Transverse colon (tissue), 4 donors: Measurements from ENCODE around the gene APOA1. TPM values are rescaled to one million over a fixed set of nuclear protein-coding genes. Genes with fewer than 3 reads are reported as not detected.

Experiments used
- DNase-seq: peaks from one replicate; pipeline ENCODE4 v3.0.0-alpha.2; 2019
- H3K27ac ChIP-seq, 4 donors: fragments of 200-600 bp; sonication (generic); 2 replicates each; pipeline ENCODE4 v1.5.1; 2016 to 2018; ENCODE audit warnings: inconsistent platforms in 4 of 4
- H3K27me3 ChIP-seq: fragments of 200-600 bp; sonication (generic); 2 replicates; pipeline ENCODE4 v1.5.1; 2017; ENCODE audit warnings: inconsistent platforms
- H3K36me3 ChIP-seq, 4 donors: fragments of 200-600 bp; sonication (generic); 2 replicates each; pipeline ENCODE4 v1.5.1; 2017 to 2019; ENCODE audit warnings: inconsistent platforms in 4 of 4
- H3K4me1 ChIP-seq, 4 donors: fragments of 200-600 bp; sonication (generic); 2 replicates each; pipeline ENCODE4 v1.5.1; 2017 to 2020; ENCODE audit warnings: inconsistent platforms in 4 of 4
- H3K4me3 ChIP-seq, 4 donors: fragments of 200-600 bp; sonication (generic); 1 replicate in 1 of 4; 2 replicates in 3 of 4; pipeline versions ENCODE4 v1.5.1 to v1.6.1; 2017 to 2019; ENCODE audit warnings: inconsistent platforms in 4 of 4
- H3K9me3 ChIP-seq, 2 donors: fragments of 200-600 bp; sonication (generic); 2 replicates each; pipeline ENCODE4 v1.5.1; 2017 to 2019; ENCODE audit warnings: inconsistent platforms in 2 of 2
- CTCF ChIP-seq, 5 experiments: fragments of 200-600 bp in 3 of 5; fragments of 450-650 bp in 2 of 5; sonication (generic) in 3 of 5; IDR thresholded peaks; 1 replicate in 2 of 5; 2 replicates in 3 of 5; pipeline ENCODE4 v1.5.1; 2016 to 2017; ENCODE audit warnings: antibody characterized with exemption in 5 of 5, inconsistent platforms in 3 of 5, mild to moderate bottlenecking in 2 of 5, moderate library complexity in 1 of 5
- EP300 ChIP-seq: sonication (generic); formaldehyde crosslinking; IDR thresholded peaks from one replicate; pipeline ENCODE4 v1.6.1; 2017; ENCODE audit warnings: antibody characterized with exemption, low read depth
- POLR2A ChIP-seq: fragments of 450-650 bp; IDR thresholded peaks from one replicate; pipeline ENCODE4 v1.6.1; 2016; ENCODE audit warnings: antibody characterized with exemption, mild to moderate bottlenecking, moderate library complexity
- POLR2AphosphoS5 ChIP-seq, 3 donors: sonication (generic); formaldehyde crosslinking; IDR thresholded peaks; one replicate each; pipeline ENCODE4 v1.6.1; 2016; ENCODE audit warnings: antibody characterized with exemption in 3 of 3
- WGBS, 2 donors: methylation state at CpG; one replicate each; pipeline ENCODE4 v1.1.5; 2018; ENCODE audit warnings: low coverage in 1 of 2; 5-methylcytosine and 5-hydroxymethylcytosine counted together
- in situ Hi-C, 4 donors: fragments of 200-750 bp; cut with MboI; loops; one replicate each; pipeline versions ENCODE4 v1.15.0 to v1.15.1; 2017; ENCODE audit warnings: low sequenced_read_pairs in 3 of 4, low pct_ligation_motif_present in 1 of 4, low pct_unique_long_range_greater_than_20kb in 1 of 4
- intact Hi-C: fragments of 100-400 bp; cut with DNase I; formaldehyde crosslinking; loops from one replicate; pipeline ENCODE4 v1.15.1; 2023; ENCODE audit warnings: low total_unique reads
- total RNA-seq, 4 donors: library from RNA; depleted of rRNA; stranded (reverse); fragments of >200 nt; gene quantifications; one replicate each; pipeline ENCODE4 v1.1.0, GENCODE V29; 2016

Gene APOA1
- total RNA-seq, 4 donors from 2014 or later: 169 TPM; not detected in 3

- in situ Hi-C loops: loop anchor here in 1 of 4 donors (10.0 kb wide), 1 partner anchor 235 kb away; no protein-coding TSS in a partner anchor
- no peak for TF ChIP-seq CTCF (IDR thresholded peaks at IDR 0.05)
- TF ChIP-seq POLR2AphosphoS5 (IDR thresholded peaks at IDR 0.05): no peak
- no peak for TF ChIP-seq POLR2A
- no peak for TF ChIP-seq EP300
- peaks cover 0 to 41% (median 17%) of the 10 kb centered on the region in 4 donors for H3K36me3 ChIP-seq
- H3K4me1 ChIP-seq: peaks cover 0 to 4% (median 0%) of the 10 kb centered on the region in 4 donors
- no peak overlapping the region for H3K27ac ChIP-seq
- no peak overlapping the region for H3K4me3 ChIP-seq
- 76 to 79% methylated on average over 4 of the region's 4 CpGs for WGBS, 2 donors
- no peak for DNase-seq
- no peaks in the 10 kb centered on the region for H3K9me3 ChIP-seq
- intact Hi-C loops: no loop called here
- H3K27me3 ChIP-seq: no peaks in the 10 kb centered on the region
Observed at GRCh38 chr11:116869610-116870009, 32.2 kb upstream of the APOA1 start.

- H3K4me3 ChIP-seq: no peak overlapping the region
- 73 to 82% methylated on average over 2 to 3 of the region's 3 CpGs for WGBS, 2 donors
- H3K4me1 ChIP-seq: peaks cover 0 to 4% (median 0%) of the 10 kb centered on the region in 4 donors
- H3K36me3 ChIP-seq: peaks cover 0 to 48% (median 21%) of the 10 kb centered on the region in 4 donors
- no peak overlapping the region for H3K27ac ChIP-seq
- intact Hi-C loops: no loop called here
- H3K27me3 ChIP-seq: no peaks in the 10 kb centered on the region
- DNase-seq: no peak
- in situ Hi-C loops: no loop called here
- TF ChIP-seq POLR2A (no peak), CTCF (IDR thresholded peaks at IDR 0.05) (no peak), EP300 (no peak), POLR2AphosphoS5 (IDR thresholded peaks at IDR 0.05) (no peak)
- H3K9me3 ChIP-seq: no peaks in the 10 kb centered on the region
Observed at GRCh38 chr11:116868066-116868465, 30.6 kb upstream of the APOA1 start.

- Histone ChIP-seq H3K4me1 (peaks cover 0 to 4% (median 0%) of the 10 kb centered on the region in 4 donors), H3K4me3 (no peak overlapping the region), H3K36me3 (peaks cover 0 to 47% (median 21%) of the 10 kb centered on the region in 4 donors), H3K27me3 (no peaks in the 10 kb centered on the region), H3K9me3 (no peaks in the 10 kb centered on the region), H3K27ac (no peak overlapping the region)
- TF ChIP-seq POLR2AphosphoS5 (IDR thresholded peaks at IDR 0.05) (no peak), POLR2A (no peak), EP300 (no peak), CTCF (IDR thresholded peaks at IDR 0.05) (no peak)
- no peak for DNase-seq
- in situ Hi-C loops: no loop called here
- intact Hi-C loops: no loop called here
- 91 to 93% methylated on average over 5 to 11 of the region's 11 CpGs for WGBS, 2 donors
Observed at GRCh38 chr11:116867619-116868018, 30.2 kb upstream of the APOA1 start.

- Histone ChIP-seq H3K4me3 (no peak overlapping the region), H3K36me3 (peaks cover 0 to 49% (median 21%) of the 10 kb centered on the region in 4 donors), H3K27me3 (no peaks in the 10 kb centered on the region), H3K27ac (no peak overlapping the region), H3K9me3 (no peaks in the 10 kb centered on the region), H3K4me1 (peaks cover 0 to 4% (median 0%) of the 10 kb centered on the region in 4 donors)
- in situ Hi-C loops: no loop called here
- TF ChIP-seq POLR2A: no peak
- TF ChIP-seq POLR2AphosphoS5 (IDR thresholded peaks at IDR 0.05): no peak
- TF ChIP-seq CTCF (IDR thresholded peaks at IDR 0.05): no peak
- no peak for TF ChIP-seq EP300
- no peak for DNase-seq
- intact Hi-C loops: no loop called here
- 91% methylated on average over 6 of the region's 6 CpGs; no CpG with 5 or more reads in 1 of the 2 donors for WGBS, 2 donors
Observed at GRCh38 chr11:116866804-116867455, 29.5 kb upstream of the APOA1 start.
